ENCODE results near the gene EYS.

Gene EYS

DNA sequence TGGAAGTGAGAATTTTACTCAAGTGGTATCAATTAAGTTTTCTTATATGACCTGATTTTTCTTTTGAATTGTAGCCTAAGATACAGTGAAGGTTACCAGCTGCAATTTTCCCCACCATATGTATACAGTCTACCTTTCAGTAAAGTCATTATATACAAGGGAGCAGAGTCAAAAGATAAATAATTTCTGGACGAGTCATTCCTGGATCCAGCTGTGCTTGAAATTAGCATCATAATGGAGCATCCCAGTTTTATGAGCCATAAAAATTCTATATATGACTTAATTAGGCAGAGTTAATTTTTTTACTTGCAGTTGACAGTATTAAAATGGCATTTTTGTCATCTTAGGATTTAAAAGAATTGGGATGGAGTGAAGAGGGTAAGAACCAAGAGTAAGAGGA, 1063.0 kb downstream of the EYS start:
- Histone ChIP-seq H3K9ac (ENCODE audit: insufficient read length) (no peak overlapping the region), H3K9me3 (ENCODE audit: low read depth, low read length) (no peaks in the 10 kb centered on the region), H3K27ac (no peak overlapping the region), H3K4me3 (no peak overlapping the region), H3K36me3 (ENCODE audit: insufficient read depth, low read length) (no peaks in the 10 kb centered on the region)
- TF ChIP-seq EZH2 (IDR thresholded peaks at IDR 0.05) (no peak), FOXP2 (optimal IDR thresholded peaks at IDR 0.05; ENCODE audit: control extremely low read depth, extremely low read length, insufficient read depth) (no peak), POLR2AphosphoS5 (IDR thresholded peaks at IDR 0.05; ENCODE audit: borderline replicate concordance, low read depth, low read length) (no peak)
- peak; percentile 22 for DNase-seq (ENCODE audit: low read depth, low spot score)

GRCh38 chr6:64630901-64631300, 1076.1 kb downstream of the EYS start:
- no peaks in the 10 kb centered on the region for H3K9me3 ChIP-seq (ENCODE audit: low read depth, low read length)
- H3K9ac ChIP-seq (ENCODE audit: insufficient read length): no peak overlapping the region
- TF ChIP-seq POLR2AphosphoS5 (IDR thresholded peaks at IDR 0.05; ENCODE audit: borderline replicate concordance, low read depth, low read length) (no peak), EZH2 (IDR thresholded peaks at IDR 0.05) (no peak), FOXP2 (optimal IDR thresholded peaks at IDR 0.05; ENCODE audit: control extremely low read depth, extremely low read length, insufficient read depth) (no peak)
- DNase-seq (ENCODE audit: low read depth, low spot score): no peak
- no peak overlapping the region for H3K4me3 ChIP-seq
- no peak overlapping the region for H3K27ac ChIP-seq
- H3K36me3 ChIP-seq (ENCODE audit: insufficient read depth, low read length): no peaks in the 10 kb centered on the region

DNA sequence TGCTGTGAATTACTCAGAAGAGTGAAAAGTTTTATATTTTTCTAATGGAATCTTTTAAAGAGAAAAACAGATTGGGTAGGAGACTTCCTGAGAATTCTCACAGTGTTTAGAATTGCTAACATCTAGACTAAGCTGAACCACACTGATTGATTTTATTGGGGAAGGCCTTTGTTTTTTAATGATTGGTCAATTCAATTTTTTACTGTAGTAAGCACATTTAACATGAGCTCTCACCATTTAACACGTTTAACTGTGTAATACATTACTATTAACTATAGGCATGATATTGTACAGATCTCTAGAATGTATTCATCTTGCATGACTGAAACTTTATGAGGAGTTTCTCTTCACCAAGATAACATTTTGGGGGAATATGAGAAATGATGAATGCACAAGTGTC, 1084.1 kb downstream of the EYS start:
- Histone ChIP-seq H3K9me3 (ENCODE audit: low read depth, low read length) (no peaks in the 10 kb centered on the region), H3K9ac (ENCODE audit: insufficient read length) (no peak overlapping the region), H3K27ac (no peak overlapping the region), H3K4me3 (no peak overlapping the region), H3K36me3 (ENCODE audit: insufficient read depth, low read length) (no peaks in the 10 kb centered on the region)
- TF ChIP-seq POLR2AphosphoS5 (IDR thresholded peaks at IDR 0.05; ENCODE audit: borderline replicate concordance, low read depth, low read length) (no peak), FOXP2 (optimal IDR thresholded peaks at IDR 0.05; ENCODE audit: control extremely low read depth, extremely low read length, insufficient read depth) (no peak), EZH2 (IDR thresholded peaks at IDR 0.05) (no peak)
- no peak for DNase-seq (ENCODE audit: low read depth, low spot score)

- DNase-seq (ENCODE audit: low read depth, low spot score): no peak
- Histone ChIP-seq H3K9ac (ENCODE audit: insufficient read length) (no peak overlapping the region), H3K4me3 (no peak overlapping the region), H3K27ac (no peak overlapping the region), H3K36me3 (ENCODE audit: insufficient read depth, low read length) (no peaks in the 10 kb centered on the region), H3K9me3 (ENCODE audit: low read depth, low read length) (no peaks in the 10 kb centered on the region)
- no peak for TF ChIP-seq POLR2AphosphoS5 (IDR thresholded peaks at IDR 0.05; ENCODE audit: borderline replicate concordance, low read depth, low read length)
- TF ChIP-seq FOXP2 (optimal IDR thresholded peaks at IDR 0.05; ENCODE audit: control extremely low read depth, extremely low read length, insufficient read depth): no peak
- TF ChIP-seq EZH2 (IDR thresholded peaks at IDR 0.05): no peak
Measured at GRCh38 chr6:64602993-64603392, 1104.0 kb downstream of the EYS start.

- Histone ChIP-seq H3K4me3 (no peak overlapping the region), H3K36me3 (ENCODE audit: insufficient read depth, low read length) (no peaks in the 10 kb centered on the region), H3K9ac (ENCODE audit: insufficient read length) (no peak overlapping the region), H3K27ac (no peak overlapping the region), H3K9me3 (ENCODE audit: low read depth, low read length) (no peaks in the 10 kb centered on the region)
- no peak for TF ChIP-seq EZH2 (IDR thresholded peaks at IDR 0.05)
- no peak for TF ChIP-seq POLR2AphosphoS5 (IDR thresholded peaks at IDR 0.05; ENCODE audit: borderline replicate concordance, low read depth, low read length)
- no peak for TF ChIP-seq FOXP2 (optimal IDR thresholded peaks at IDR 0.05; ENCODE audit: control extremely low read depth, extremely low read length, insufficient read depth)
- DNase-seq (ENCODE audit: low read depth, low spot score): no peak
Measured at GRCh38 chr6:64591676-64592036, 1115.4 kb downstream of the EYS start.

GRCh38 chr6:64590965-64591675, 1115.9 kb downstream of the EYS start:
- Histone ChIP-seq H3K4me3 (no peak overlapping the region), H3K9me3 (ENCODE audit: low read depth, low read length) (no peaks in the 10 kb centered on the region), H3K9ac (ENCODE audit: insufficient read length) (no peak overlapping the region), H3K27ac (no peak overlapping the region), H3K36me3 (ENCODE audit: insufficient read depth, low read length) (no peaks in the 10 kb centered on the region)
- no peak for DNase-seq (ENCODE audit: low read depth, low spot score)
- TF ChIP-seq FOXP2 (optimal IDR thresholded peaks at IDR 0.05; ENCODE audit: control extremely low read depth, extremely low read length, insufficient read depth): no peak
- TF ChIP-seq POLR2AphosphoS5 (IDR thresholded peaks at IDR 0.05; ENCODE audit: borderline replicate concordance, low read depth, low read length): no peak
- no peak for TF ChIP-seq EZH2 (IDR thresholded peaks at IDR 0.05)

DNA sequence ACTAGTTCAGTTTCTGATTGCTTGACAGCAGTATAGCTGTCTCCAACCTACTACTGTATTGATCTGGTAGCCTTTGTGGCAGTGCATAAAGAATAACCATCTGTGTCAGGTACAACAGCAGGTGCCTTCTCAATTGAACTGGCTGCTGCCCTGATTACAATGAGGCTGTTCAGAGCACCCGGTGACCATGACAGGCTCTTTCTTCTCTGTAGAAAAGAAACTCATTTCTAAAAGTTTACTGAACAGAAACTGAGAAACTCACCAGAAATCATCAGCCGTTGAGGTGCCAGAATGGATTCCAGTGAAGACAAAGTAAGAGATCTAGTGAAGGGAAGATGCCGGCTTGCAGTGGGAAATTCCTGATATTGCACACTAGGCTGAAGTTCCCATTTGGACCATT, 1117.1 kb downstream of the EYS start:
- Histone ChIP-seq H3K27ac (no peak overlapping the region), H3K9ac (ENCODE audit: insufficient read length) (no peak overlapping the region), H3K4me3 (no peak overlapping the region), H3K9me3 (ENCODE audit: low read depth, low read length) (no peaks in the 10 kb centered on the region), H3K36me3 (ENCODE audit: insufficient read depth, low read length) (no peaks in the 10 kb centered on the region)
- no peak for TF ChIP-seq FOXP2 (optimal IDR thresholded peaks at IDR 0.05; ENCODE audit: control extremely low read depth, extremely low read length, insufficient read depth)
- no peak for TF ChIP-seq EZH2 (IDR thresholded peaks at IDR 0.05)
- no peak for TF ChIP-seq POLR2AphosphoS5 (IDR thresholded peaks at IDR 0.05; ENCODE audit: borderline replicate concordance, low read depth, low read length)
- no peak for DNase-seq (ENCODE audit: low read depth, low spot score)

GRCh38 chr6:64580346-64580745, 1126.7 kb downstream of the EYS start:
- H3K9me3 ChIP-seq (ENCODE audit: low read depth, low read length): no peaks in the 10 kb centered on the region
- TF ChIP-seq FOXP2 (optimal IDR thresholded peaks at IDR 0.05; ENCODE audit: control extremely low read depth, extremely low read length, insufficient read depth): no peak
- TF ChIP-seq POLR2AphosphoS5 (IDR thresholded peaks at IDR 0.05; ENCODE audit: borderline replicate concordance, low read depth, low read length): no peak
- no peak for TF ChIP-seq EZH2 (IDR thresholded peaks at IDR 0.05)
- no peak for DNase-seq (ENCODE audit: low read depth, low spot score)

More at GRCh38 chr6:64580346-64580745, 1126.7 kb downstream of the EYS start:
- Histone ChIP-seq H3K27ac (no peak overlapping the region), H3K4me3 (no peak overlapping the region), H3K36me3 (ENCODE audit: insufficient read depth, low read length) (no peaks in the 10 kb centered on the region), H3K9ac (ENCODE audit: insufficient read length) (no peak overlapping the region)

Measured in SK-N-MC (cell line).